ENCODE data around the gene MAGEA8.
"Not testable (repeated sequence)": the region's sequence is repeated elsewhere in the genome, so short reads cannot be mapped to it uniquely, and the experiment has no call there.

Gene MAGEA8, protein sequence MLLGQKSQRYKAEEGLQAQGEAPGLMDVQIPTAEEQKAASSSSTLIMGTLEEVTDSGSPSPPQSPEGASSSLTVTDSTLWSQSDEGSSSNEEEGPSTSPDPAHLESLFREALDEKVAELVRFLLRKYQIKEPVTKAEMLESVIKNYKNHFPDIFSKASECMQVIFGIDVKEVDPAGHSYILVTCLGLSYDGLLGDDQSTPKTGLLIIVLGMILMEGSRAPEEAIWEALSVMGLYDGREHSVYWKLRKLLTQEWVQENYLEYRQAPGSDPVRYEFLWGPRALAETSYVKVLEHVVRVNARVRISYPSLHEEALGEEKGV

DNA sequence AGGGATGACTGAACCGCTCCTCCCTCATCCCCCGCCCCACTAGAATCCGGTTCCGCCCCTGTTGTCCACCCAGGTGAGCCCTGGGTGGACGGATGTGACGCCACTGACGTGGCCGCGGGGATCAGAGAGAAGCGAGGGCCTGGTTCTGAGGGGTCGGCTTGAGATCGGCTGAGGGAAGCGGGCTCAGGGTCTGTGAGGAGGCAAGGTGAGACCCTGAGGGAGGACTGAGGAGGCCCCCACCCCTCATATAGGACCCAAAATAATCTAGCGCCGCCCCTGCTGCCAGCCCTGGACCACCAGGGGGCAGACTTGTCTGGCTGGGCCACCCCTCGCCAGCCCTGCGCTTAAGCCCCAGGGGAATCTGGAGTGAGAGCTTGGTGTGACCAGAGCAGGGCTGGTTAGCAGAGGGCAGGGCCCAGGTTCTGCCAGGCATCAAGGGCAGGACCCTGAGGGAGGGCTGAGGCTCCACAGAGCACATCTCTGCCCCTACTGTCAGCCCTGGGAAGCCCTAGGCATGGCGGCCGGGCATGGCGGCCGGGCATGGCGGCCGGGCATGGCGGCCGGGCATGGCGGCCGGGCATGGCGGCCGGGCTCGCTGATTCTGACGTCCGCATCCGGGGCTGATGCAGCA lies at the start of gene MAGEA8:
Gene MAGEA8 (plus strand): TSS at position 103 of the 631 bp plus-strand sequence. CDS start 3,090 bp downstream, outside the sequence.
- DNase-seq (ENCODE audit: low read depth in 2 of 2): no peak

DNA sequence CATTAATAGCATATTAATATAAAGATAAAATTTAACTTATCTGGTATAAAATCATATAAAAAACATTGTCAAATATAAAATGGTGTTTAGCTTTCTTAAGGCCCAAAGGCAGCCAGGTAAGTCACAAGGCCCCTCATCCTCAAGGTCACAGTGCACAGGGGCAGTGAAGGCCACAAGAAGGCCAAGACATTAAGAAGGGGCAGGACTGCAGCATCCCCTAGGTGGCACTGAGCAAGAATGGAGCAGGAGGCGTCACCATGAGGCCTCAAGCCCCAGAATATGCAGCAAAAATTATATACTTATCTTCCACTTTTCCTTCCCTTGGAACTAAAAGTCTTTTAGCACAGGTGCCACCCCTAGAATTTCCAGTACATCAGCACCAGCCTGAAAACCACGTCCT lies 49.5 kb upstream of the MAGEA8 start:
- no peak for DNase-seq (ENCODE audit: low read depth in 2 of 2)

DNA sequence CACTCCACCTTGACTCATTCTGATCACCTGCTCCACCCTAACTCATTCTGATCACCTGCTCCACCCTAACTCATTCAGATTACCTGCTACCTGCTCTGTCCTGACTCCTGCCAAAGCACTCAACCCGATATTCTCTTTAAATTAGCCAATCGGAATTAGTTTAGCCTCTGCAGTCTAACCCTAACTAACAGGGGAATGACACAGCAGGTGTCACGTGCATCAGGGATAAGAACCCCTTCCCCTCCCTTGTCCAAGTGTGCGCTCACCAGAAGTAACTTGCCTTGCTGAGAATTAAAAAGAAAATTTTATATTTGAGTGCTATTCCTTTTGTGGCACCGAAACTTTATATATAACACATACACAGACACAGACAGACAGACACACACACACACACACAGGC lies 44.3 kb upstream of the MAGEA8 start:
- DNase-seq (ENCODE audit: low read depth in 2 of 2): not testable (repeated sequence)

DNA sequence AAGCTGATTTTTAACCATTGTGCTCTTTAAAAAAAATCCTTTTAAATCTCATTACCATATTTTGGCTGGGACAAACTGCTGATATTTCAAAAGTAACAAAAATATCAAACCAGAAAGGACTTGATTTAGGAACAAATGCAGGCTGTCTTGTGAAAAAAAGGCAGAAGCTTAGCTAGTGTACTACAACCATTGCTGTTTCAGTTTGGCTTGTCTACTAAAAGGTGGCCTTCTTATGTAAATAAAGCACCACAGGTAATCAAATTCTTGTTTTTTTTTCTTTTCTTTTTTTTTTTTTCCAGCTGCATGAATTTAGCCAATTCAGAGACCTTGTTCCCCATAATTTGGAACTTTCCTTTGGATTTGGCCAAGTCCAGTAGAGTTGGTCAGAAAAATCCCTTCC lies 43.8 kb upstream of the MAGEA8 start:
- no peak for DNase-seq (ENCODE audit: low read depth in 2 of 2)

DNA sequence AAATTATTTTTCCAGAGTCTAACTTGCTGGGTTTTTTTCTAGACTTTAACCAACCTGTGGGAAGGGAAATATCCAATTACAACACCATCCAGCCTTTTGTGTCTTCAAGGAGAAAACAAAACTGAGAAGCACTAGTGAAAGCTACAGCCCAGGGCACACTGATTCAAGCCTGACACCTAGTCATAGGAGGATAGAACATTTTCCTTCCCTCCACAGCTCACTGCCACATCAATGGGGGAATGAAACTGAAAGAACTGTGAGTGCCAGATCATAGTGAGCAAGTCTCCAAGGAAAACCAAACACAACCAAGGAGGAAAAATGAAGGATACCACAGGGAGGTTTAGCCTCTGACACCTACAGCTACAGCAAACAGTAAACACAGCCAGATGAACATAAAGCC lies 43.3 kb upstream of the MAGEA8 start:
- no peak for DNase-seq (ENCODE audit: low read depth in 2 of 2)

DNA sequence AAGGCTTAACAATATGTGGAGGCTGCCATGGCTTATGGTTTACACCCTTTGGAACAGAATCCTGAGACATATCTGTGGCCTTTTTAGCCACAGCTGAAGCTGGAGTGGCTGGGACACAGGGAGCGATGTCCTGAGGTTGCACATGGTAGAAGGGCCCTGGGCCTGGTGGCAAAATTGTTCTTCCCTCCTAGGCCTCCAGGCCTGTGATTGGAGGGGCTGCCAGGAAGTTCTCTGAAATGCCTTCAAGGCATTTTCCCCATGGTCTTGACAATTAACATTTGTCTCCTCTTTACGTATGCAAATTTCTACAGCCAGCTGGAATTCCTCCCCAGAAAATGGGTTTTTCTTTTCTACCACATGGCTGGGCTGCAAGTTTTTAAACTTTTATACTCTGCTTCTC lies 39.1 kb upstream of the MAGEA8 start:
- no peak for DNase-seq (ENCODE audit: low read depth in 2 of 2)

DNA sequence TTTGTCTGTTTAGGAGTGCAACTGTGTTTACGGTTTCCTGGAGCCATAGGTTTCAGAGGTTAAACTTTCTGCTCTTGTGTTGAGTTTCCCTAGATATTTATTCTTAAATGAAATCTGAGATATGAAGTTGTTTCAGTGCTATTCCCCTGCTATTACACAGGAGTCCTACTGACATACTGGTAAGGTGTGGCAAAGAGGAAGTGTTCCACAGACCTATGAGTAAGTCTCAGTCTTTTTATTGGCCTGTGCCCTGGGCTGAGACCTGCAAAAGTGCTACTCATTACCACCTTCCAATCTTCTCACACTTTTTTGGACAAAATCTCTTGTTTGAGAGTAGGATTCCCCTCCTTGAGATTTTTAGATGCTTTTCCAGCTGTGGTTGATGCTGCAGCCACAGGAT lies 35.6 kb upstream of the MAGEA8 start:
- no peak for DNase-seq (ENCODE audit: low read depth in 2 of 2)

DNA sequence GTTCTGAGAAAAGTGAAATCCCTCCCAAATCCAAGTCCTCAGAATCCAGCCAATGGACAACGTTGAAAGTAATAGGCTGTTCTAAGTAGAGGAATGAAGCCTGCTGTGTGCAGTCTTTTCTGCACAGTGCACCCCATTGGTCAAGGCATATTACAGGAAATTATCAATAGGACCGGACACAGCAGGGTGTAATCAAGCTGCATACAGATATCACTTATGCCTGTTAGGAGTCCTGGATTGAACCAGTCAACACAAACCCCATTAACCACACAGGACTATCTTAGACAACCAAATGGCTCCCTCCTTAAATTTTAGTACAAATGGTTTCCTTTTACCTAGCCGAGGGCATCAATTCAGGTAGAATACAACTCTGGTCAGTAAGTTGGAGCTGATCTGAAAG lies 34.2 kb upstream of the MAGEA8 start:
- DNase-seq (ENCODE audit: low read depth in 2 of 2): no peak

DNA sequence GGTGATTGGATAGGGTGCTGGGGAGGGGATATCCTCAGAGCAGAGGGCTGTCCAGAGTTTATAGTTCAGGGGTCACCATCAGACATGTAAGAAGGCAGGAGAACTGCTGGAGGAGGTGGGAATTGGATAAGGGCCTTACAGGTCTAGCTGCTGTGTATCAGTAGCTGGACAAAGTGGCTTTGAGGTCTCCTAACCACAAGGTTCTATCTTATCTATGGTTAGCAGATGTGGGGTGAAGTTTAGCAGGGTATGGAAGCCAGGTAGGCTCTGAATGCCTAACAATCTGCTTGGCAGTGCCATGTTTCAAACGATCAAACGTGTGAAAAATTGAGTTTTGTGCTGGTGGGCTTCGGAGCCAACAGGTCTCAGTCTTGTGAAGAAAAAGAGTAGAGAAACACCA lies 32.1 kb upstream of the MAGEA8 start:
- no peak for DNase-seq (ENCODE audit: low read depth in 2 of 2)

DNA sequence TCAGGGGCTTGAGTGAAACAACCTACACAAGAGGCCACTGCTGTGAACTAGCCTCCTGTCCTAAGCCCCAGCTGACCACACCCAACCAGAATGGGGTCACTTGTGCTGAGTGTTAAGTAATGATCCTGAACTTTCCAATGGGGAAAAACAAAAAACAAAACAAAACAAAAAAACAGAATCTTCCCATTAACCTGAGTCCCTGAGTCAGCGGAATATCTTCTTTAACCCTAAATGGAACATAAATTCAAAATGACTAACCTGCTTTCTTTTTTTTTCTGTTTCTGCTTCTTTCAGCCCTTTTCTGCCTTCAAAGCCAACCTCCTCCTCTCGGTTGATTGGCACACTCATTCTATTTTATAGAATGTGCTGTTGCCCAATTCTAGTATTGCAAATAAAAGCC lies 31.2 kb upstream of the MAGEA8 start:
- DNase-seq (ENCODE audit: low read depth in 2 of 2): no peak

DNA sequence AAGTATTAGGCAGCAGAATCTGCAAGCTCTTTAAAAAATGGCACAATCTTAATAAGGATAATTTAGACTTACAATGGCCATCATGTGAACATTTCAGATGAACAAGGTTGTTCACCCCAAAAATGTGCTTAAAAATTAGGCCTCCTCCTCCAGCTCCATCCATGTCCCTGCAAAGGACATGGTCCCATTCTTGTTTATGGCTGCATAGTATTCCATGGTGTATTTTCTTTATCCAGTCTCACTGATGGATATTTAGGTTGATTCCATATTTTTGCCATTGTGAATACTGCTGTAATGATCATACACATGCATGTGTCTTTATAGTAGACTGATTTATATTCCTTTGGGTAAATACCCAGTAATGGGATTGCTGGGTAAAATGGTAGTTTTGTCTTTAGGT lies 29.1 kb upstream of the MAGEA8 start:
- no peak for DNase-seq (ENCODE audit: low read depth in 2 of 2)

DNA sequence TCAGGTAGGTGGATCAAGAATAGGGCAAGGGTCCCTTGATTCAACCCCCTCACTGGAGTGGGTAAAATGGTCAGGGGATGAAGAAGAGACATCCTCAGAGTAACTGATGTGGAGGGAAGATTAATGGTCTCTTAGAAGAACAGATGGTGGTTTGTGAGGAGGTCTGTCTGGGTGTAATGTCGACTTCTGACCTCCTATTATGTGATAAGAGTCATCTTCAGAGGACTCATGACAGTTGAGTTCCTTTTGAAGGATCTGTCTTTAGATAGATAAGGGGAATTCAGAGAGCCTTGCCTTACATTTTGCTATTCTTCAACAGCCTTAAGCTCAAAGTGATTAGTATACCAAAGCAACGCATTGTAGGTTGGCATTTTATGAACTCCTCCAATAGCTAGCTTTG lies 27.1 kb upstream of the MAGEA8 start:
- DNase-seq (ENCODE audit: low read depth in 2 of 2): no peak

DNA sequence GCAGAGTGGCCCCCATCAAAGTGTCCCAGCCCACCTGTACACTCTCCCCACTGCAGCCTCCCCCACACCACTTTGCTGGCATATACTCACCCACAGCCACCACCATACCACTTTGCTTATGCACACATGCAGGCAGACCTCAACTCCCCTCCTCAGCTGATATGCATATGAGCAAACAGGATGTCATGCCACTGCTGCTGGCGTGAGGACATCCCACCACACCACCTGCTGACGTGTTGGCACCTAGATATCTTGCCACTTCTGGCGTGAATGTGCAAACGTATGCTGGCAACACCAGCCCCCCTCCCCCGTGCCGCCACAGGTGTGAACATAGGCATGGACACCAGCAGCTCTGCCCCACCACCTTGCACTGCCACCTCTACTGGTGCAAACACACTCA lies 22.4 kb upstream of the MAGEA8 start:
- no peak for DNase-seq (ENCODE audit: low read depth in 2 of 2)

DNA sequence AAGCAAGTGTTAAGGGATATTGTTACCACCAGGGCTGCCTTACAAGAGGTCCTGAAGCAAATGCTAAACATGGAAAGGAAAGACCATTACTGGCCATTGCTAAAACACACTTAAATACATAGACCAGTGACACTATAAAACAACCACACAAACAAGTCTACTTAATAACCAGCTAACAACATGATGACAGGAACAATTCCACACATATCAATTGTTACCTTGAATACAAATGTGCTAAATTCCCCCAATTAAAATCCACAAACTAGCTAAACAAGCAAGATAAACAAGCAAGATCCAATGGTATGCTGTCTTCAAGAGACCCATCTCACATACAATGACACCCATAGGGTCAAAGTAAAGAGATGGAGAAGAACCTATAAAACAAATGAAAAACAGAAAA lies 20.5 kb upstream of the MAGEA8 start:
- DNase-seq (ENCODE audit: low read depth in 2 of 2): no peak

DNA sequence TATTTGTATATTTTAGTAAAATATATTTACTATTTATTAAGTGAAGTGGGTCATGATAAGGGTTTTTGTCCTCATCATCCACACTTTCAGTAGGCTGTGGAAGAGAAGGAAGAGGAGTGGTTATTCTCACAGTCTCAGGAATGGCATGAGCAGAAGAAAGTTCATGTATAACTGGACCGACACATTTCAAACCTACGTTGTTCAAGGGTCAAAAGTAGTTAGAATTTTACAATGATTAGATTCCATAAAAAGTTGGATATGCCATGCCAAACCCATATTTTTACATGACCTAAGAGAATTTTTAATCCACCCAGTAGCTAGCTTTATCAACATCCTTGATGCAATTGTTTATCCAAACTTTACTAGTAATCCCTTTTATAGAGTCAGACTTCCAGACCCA lies 15.6 kb upstream of the MAGEA8 start:
- DNase-seq (ENCODE audit: low read depth in 2 of 2): no peak

DNA sequence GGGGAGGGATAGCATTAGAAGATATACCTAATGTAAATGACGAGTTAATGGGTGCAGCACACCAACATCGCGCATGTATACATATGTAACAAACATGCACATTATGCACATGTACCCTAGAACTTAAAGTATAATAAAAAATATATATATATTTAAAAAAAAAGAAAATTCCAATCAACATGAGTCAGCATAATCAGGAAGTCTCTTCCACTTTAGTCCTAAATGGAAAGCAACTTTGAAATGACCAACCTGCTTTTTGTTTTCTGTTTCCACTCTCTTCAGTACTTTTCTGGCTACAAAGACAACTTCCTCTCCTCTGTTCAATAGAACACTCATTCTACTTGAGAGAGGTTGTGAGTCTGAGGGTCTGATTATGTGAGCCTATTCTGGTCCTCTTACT lies 13.5 kb upstream of the MAGEA8 start:
- DNase-seq (ENCODE audit: low read depth in 2 of 2): no peak

DNA sequence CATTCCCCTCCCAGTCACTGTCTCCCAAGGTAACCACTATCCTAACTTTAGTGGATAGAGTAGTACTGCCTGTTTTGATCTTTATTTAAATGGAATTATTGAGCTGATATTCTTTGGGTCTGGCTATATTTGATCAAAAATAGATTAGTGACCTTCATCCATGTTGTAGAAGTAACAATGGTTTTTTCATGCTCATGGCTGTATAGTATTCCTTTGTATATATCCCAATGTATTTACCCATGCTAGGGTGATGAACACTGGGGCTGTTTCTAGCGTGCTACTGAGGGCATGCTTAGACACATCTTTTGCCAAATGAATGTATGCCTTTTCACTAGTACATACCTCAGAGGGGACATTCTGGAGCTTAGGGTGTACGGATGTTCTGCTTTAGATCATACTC lies 10.1 kb upstream of the MAGEA8 start:
- no peak for DNase-seq (ENCODE audit: low read depth in 2 of 2)

DNA sequence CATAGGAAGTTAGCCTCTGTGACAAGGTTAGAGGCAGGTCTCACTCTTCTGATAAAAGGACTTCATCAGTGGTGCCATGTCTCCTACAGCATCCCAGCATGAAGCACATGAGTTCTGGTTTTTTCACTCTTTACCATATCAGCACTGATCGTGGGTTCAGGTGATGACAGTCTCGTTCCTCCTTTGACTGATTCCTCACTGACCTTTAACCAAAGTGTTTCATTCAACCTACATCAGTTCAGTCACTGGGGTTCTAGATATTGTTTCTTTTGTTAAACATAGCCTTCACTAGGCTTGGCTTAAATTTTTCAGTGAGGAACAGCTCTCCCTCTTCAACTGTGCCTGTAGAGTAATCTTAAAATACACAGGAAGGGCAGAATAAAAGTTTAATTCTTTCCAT lies 9.6 kb upstream of the MAGEA8 start:
- DNase-seq (ENCODE audit: low read depth in 2 of 2): no peak

DNA sequence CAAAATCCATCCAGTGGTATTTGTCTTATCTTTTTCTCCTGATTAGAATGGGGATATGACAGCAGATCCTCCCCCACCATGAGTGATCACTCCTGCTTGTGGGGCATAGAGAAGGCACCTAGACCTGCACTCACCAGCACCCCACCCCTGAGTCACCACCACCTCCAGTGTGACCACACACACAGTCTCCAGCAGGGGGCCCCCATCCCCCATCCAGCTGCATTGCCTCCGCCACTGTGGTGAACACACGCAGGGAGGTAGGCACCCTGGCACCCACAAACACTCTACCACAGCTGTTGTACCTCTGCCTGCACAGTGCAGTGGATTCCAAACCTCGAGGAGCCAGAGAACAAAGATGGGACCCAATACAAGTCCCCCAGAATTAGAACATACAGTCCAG lies 9.0 kb upstream of the MAGEA8 start:
- DNase-seq (ENCODE audit: low read depth in 2 of 2): peak; percentile 17 to 32

DNA sequence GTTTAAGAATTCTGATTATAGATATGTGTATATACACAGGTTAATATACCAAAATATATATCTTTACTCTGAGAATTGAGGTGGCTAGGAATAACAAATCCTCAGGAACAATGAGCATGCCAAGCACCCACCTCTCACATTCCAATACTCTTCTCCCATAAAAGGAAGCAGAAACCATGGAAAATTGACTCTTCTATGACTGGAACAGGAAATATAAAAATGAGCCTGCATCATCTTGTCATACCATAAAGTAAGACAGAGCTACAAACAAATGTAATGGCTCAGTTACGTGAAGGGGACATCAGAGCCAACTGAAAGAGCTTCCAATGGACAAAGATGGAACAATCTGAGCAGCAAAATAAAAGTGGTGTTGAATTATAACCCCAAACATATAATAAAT lies 3.8 kb upstream of the MAGEA8 start:
- DNase-seq (ENCODE audit: low read depth in 2 of 2): no peak

DNA sequence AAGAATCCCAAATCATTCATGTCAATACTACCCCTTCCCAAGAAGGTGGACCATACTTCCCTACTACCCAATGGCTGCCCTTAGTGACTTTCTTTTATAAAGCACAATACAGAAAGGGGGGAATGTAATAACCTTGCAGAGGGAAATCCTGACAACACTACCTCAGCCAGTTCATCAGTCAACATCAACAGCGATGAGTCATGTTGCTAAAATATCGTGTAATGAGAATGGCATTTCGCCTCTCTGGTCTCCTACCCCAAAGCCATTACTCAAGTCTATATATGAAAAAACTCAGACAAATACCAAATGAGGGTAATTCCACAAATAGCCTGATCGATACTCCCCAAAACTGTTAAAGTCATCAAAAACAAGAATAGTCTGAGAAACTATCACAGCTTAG lies 3.3 kb upstream of the MAGEA8 start:
- no peak for DNase-seq (ENCODE audit: low read depth in 2 of 2)

DNA sequence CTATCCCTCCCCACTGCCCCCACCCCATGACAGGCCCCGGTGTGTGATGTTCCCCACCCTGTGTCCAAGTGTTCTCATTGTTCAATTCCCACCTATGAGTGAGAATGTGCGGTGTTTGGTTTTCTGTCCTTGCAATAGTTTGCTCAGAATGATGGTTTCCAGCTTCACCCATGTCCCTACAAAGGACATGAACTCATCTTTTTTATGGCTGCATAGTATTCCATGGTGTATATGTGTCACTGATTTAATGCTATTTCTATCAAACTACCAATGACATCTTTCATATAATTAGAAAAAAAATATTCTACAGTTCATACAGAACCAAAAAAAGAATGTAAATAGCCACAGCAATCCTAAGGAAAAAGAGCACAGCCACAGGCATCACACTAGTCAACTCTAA lies 9.8 kb downstream of the MAGEA8 start:
- DNase-seq (ENCODE audit: low read depth in 2 of 2): not testable (repeated sequence)

DNA sequence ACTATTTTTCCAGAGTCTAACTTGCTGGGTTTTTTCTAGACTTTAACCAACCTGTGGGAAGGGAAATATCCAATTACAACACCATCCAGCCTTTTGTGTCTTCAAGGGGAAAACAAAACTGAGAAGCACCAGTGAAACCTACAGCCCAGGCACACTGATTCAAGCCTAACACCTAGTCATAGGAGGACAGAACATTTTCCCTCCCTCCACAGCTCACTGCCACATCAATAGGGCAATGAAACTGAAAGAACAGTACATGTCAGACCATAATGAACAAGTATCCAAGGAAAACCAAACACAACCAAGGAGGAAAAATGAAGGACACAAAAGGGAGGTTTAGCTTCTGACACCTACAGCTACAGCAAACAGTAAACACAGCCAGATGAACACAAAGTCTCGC lies 17.6 kb downstream of the MAGEA8 start:
- no peak for DNase-seq (ENCODE audit: low read depth in 2 of 2)

Measured in stimulated activated CD8-positive, alpha-beta memory T cell treated with anti-CD3 and anti-CD28 coated beads, Interleukin-7, amount 100 ng/mL, for 1 hour (primary cell).